H9 (cell line): ENCODE measurements around the gene REEP1. TPM values are rescaled to one million over a fixed set of nuclear protein-coding genes. Genes with fewer than 3 reads are reported as not detected.

ENCODE experiments used
- DNase-seq: peaks from one replicate; pipeline ENCODE4 v3.0.0-alpha.2; 2017
- H2AFZ ChIP-seq: one replicate; pipeline ENCODE4 v1.6.1; 2013; ENCODE audit warnings: mild to moderate bottlenecking, low read length, control low read depth, moderate library complexity
- H2AK5ac ChIP-seq: 2 replicates; pipeline ENCODE4 v1.6.1; 2013; ENCODE audit warnings: low read length, control low read depth, mixed read lengths; ENCODE audit not compliant: insufficient read length
- H2BK120ac ChIP-seq: one replicate; pipeline ENCODE4 v1.6.1; 2013; ENCODE audit warnings: low read depth, mild to moderate bottlenecking, low read length, control low read depth, inconsistent platforms; ENCODE audit not compliant: poor library complexity, severe bottlenecking
- H2BK12ac ChIP-seq: 2 replicates; pipeline ENCODE4 v1.6.1; 2013; ENCODE audit warnings: low read length, control low read depth, mixed read lengths, low read depth; ENCODE audit not compliant: insufficient read length
- H2BK15ac ChIP-seq: 2 replicates; pipeline ENCODE4 v1.6.1; 2013; ENCODE audit warnings: low read depth, low read length, control low read depth
- H2BK20ac ChIP-seq: one replicate; pipeline ENCODE4 v1.6.1; 2013; ENCODE audit warnings: low read depth, mild to moderate bottlenecking, low read length, control low read depth, inconsistent platforms; ENCODE audit not compliant: poor library complexity, severe bottlenecking
- H2BK5ac ChIP-seq: 2 replicates; pipeline ENCODE4 v1.6.1; 2013; ENCODE audit warnings: low read length, control low read depth, mixed read lengths; ENCODE audit not compliant: insufficient read length
- H3K14ac ChIP-seq: 2 replicates; pipeline ENCODE4 v1.6.1; 2013; ENCODE audit warnings: low read length, control low read depth; ENCODE audit not compliant: insufficient read depth
- H3K18ac ChIP-seq: 2 replicates; pipeline ENCODE4 v1.6.1; 2013; ENCODE audit warnings: low read depth, mild to moderate bottlenecking, mixed read lengths, low read length, control low read depth; ENCODE audit not compliant: insufficient read length
- H3K23ac ChIP-seq: 2 replicates; pipeline ENCODE4 v1.6.1; 2013; ENCODE audit warnings: low read length, control low read depth, mixed read lengths, low read depth; ENCODE audit not compliant: insufficient read length
- H3K23me2 ChIP-seq: 2 replicates; pipeline ENCODE4 v1.6.1; 2013; ENCODE audit warnings: low read depth, mild to moderate bottlenecking, mixed read lengths, low read length, control low read depth; ENCODE audit not compliant: insufficient read length, poor library complexity, severe bottlenecking
- H3K27ac ChIP-seq: 2 replicates; pipeline ENCODE4 v1.5.1; 2013; ENCODE audit warnings: low read length, control low read depth, mixed read lengths, low read depth; ENCODE audit not compliant: insufficient read length
- H3K27me3 ChIP-seq: 2 replicates; pipeline ENCODE4 v1.6.1; 2013; ENCODE audit warnings: low read length, control low read depth, inconsistent platforms; ENCODE audit not compliant: insufficient read depth
- H3K4ac ChIP-seq: 2 replicates; pipeline ENCODE4 v1.6.1; 2013; ENCODE audit warnings: low read depth, mild to moderate bottlenecking, control low read depth, inconsistent platforms, low read length, moderate library complexity
- H3K4me1 ChIP-seq: 2 replicates; pipeline ENCODE4 v1.6.1; 2013; ENCODE audit warnings: low read length, control low read depth, inconsistent platforms; ENCODE audit not compliant: insufficient read depth
- H3K4me2 ChIP-seq: 2 replicates; pipeline ENCODE4 v1.6.1; 2013; ENCODE audit warnings: low read length, control low read depth, mixed read lengths; ENCODE audit not compliant: insufficient read length, insufficient read depth
- H3K56ac ChIP-seq: 2 replicates; pipeline ENCODE4 v1.6.1; 2013; ENCODE audit warnings: low read depth, mild to moderate bottlenecking, mixed read lengths, low read length, control low read depth; ENCODE audit not compliant: insufficient read length
- H3K79me1 ChIP-seq: 2 replicates; pipeline ENCODE4 v1.6.1; 2013; ENCODE audit warnings: low read depth, mild to moderate bottlenecking, moderate library complexity, low read length, control low read depth, inconsistent platforms; ENCODE audit not compliant: insufficient read depth, poor library complexity, severe bottlenecking
- H3K79me2 ChIP-seq: 2 replicates; pipeline ENCODE4 v1.6.1; 2013; ENCODE audit warnings: low read length, control low read depth, inconsistent platforms; ENCODE audit not compliant: insufficient read depth
- H3K9ac ChIP-seq: 2 replicates; pipeline ENCODE4 v1.6.1; 2013; ENCODE audit warnings: low read length, control low read depth, mixed read lengths; ENCODE audit not compliant: insufficient read length; ENCODE audit errors: extremely low read depth
- H3K9me3 ChIP-seq: one replicate; pipeline ENCODE4 v1.6.1; 2013; ENCODE audit warnings: low read depth, low read length, inconsistent platforms; ENCODE audit not compliant: control insufficient read depth
- H3T11ph ChIP-seq: one replicate; pipeline ENCODE4 v1.6.1; 2013; ENCODE audit warnings: mild to moderate bottlenecking, low read length, control low read depth, inconsistent platforms
- H4K20me1 ChIP-seq: one replicate; pipeline ENCODE4 v1.6.1; 2013; ENCODE audit not compliant: control insufficient read depth, insufficient read length, insufficient read depth
- H4K5ac ChIP-seq: 2 replicates; pipeline ENCODE4 v1.6.1; 2013; ENCODE audit warnings: low read depth, mild to moderate bottlenecking, mixed read lengths, low read length, control low read depth; ENCODE audit not compliant: insufficient read length
- H4K8ac ChIP-seq: replicated peaks from 2 replicates; pipeline ENCODE4 v1.6.1; 2013; ENCODE audit warnings: low read length, control low read depth, mixed read lengths, low read depth; ENCODE audit not compliant: insufficient read length
- H4K91ac ChIP-seq: 2 replicates; pipeline ENCODE4 v1.6.1; 2013; ENCODE audit warnings: low read depth, mild to moderate bottlenecking, moderate library complexity, mixed read lengths, low read length, control low read depth; ENCODE audit not compliant: insufficient read length
- H3K27ac Mint-ChIP-seq, 3 experiments: 2 replicates in 2 of 3; 3 replicates in 1 of 3; pipeline ENCODE4 v1.8.0; 2020 to 2021; ENCODE audit warnings: mixed read lengths in 3 of 3, mild to moderate bottlenecking in 1 of 3, moderate library complexity in 1 of 3
- H3K27me3 Mint-ChIP-seq: 2 replicates; pipeline ENCODE4 v1.8.0; 2021; ENCODE audit warnings: low read depth, mild to moderate bottlenecking, moderate library complexity, mixed read lengths
- H3K36me3 Mint-ChIP-seq, 3 experiments: 2 replicates in 2 of 3; 3 replicates in 1 of 3; pipeline ENCODE4 v1.8.0; 2020 to 2021; ENCODE audit warnings: low read depth in 3 of 3, mixed read lengths in 3 of 3; ENCODE audit not compliant: insufficient read depth in 1 of 3
- H3K4me1 Mint-ChIP-seq, 2 experiments: 2 replicates each; pipeline ENCODE4 v1.8.0; 2020; ENCODE audit warnings: mixed read lengths in 2 of 2
- H3K4me3 Mint-ChIP-seq, 2 experiments: 2 replicates in 1 of 2; 3 replicates in 1 of 2; pipeline ENCODE4 v1.8.0; 2020 to 2021; ENCODE audit warnings: mild to moderate bottlenecking in 2 of 2, mixed read lengths in 2 of 2, moderate library complexity in 1 of 2
- H3K9me3 Mint-ChIP-seq, 2 experiments: 2 replicates in 1 of 2; 3 replicates in 1 of 2; pipeline ENCODE4 v1.8.0; 2020; ENCODE audit warnings: mild to moderate bottlenecking in 2 of 2, mixed read lengths in 2 of 2, moderate library complexity in 1 of 2
- CTCF ChIP-seq: fragments of 200-600 bp; sonication (generic); conservative IDR thresholded peaks from 3 replicates; pipeline ENCODE4 v1.8.0; 2021; ENCODE audit warnings: antibody characterized with exemption, mild to moderate bottlenecking
- WGBS: extraction: QIAGEN DNeasy Blood & Tissue Kit; methylation state at CpG from one replicate; pipeline ENCODE4 v1.1.7; 2013; ENCODE audit warnings: missing lambda C conversion rate, low lambda C conversion rate, mixed read lengths; ENCODE audit not compliant: insufficient read length; ENCODE audit errors: extremely low coverage; 5-methylcytosine and 5-hydroxymethylcytosine counted together
- total RNA-seq: library from RNA; stranded (reverse); gene quantifications from 2 replicates; pipeline ENCODE4 v1.2.1, GENCODE V29; 2021

Gene REEP1
- total RNA-seq, 1 experiment from 2014 or later = 1.3 TPM

GRCh38 chr2:86285981-86286380, 51.4 kb downstream of the REEP1 start:
- H2BK120ac ChIP-seq = no peak overlapping the region
- Mint-ChIP-seq H3K4me3 (no peak overlapping the region), H3K36me3 (no peaks in the 10 kb centered on the region), H3K27me3 (peaks cover 13% of the 10 kb centered on the region), H3K4me1 (peaks cover 0 to 11% of the 10 kb centered on the region in 2 experiments; a peak in 2 of 4 replicates), H3K27ac (no peak overlapping the region; a peak in 1 of 7 replicates), H3K9me3 (no peaks in the 10 kb centered on the region)
- H2BK15ac ChIP-seq = no peak overlapping the region
- H3K14ac ChIP-seq = no peak overlapping the region
- no peaks in the 10 kb centered on the region for H3K79me1 ChIP-seq
- H3K4ac ChIP-seq = no peak overlapping the region
- no peak overlapping the region for H3K4me2 ChIP-seq
- no peak overlapping the region for H2BK20ac ChIP-seq
- no peak overlapping the region for H3K9ac ChIP-seq
- no peak overlapping the region for H2AFZ ChIP-seq
- H4K8ac ChIP-seq = no peak overlapping the region
- no peak for DNase-seq
- no peak overlapping the region for H4K91ac ChIP-seq
- H3K23me2 ChIP-seq = no peaks in the 10 kb centered on the region
- no peak overlapping the region for H3K56ac ChIP-seq
- no CpG with 5 or more reads among the region's 7 CpGs for WGBS
- TF ChIP-seq CTCF = no peak
- no peaks in the 10 kb centered on the region for H4K20me1 ChIP-seq
- H3K27ac ChIP-seq = no peak overlapping the region
- H2BK12ac ChIP-seq = no peak overlapping the region
- no peak overlapping the region for H3K18ac ChIP-seq
- no peak overlapping the region for H2BK5ac ChIP-seq
- H3K23ac ChIP-seq = no peak overlapping the region
- H3K27me3 ChIP-seq = no peaks in the 10 kb centered on the region
- H2AK5ac ChIP-seq = no peak overlapping the region
- no peaks in the 10 kb centered on the region for H3K9me3 ChIP-seq
- H4K5ac ChIP-seq = no peak overlapping the region
- no peak overlapping the region for H3T11ph ChIP-seq
- no peaks in the 10 kb centered on the region for H3K4me1 ChIP-seq
- no peaks in the 10 kb centered on the region for H3K79me2 ChIP-seq
